ENCODE measurements around the gene RFX4.

GRCh38 chr12:106743270-106743988 is 160.6 kb downstream of the RFX4 start:
- TF ChIP-seq, protein P1, sequence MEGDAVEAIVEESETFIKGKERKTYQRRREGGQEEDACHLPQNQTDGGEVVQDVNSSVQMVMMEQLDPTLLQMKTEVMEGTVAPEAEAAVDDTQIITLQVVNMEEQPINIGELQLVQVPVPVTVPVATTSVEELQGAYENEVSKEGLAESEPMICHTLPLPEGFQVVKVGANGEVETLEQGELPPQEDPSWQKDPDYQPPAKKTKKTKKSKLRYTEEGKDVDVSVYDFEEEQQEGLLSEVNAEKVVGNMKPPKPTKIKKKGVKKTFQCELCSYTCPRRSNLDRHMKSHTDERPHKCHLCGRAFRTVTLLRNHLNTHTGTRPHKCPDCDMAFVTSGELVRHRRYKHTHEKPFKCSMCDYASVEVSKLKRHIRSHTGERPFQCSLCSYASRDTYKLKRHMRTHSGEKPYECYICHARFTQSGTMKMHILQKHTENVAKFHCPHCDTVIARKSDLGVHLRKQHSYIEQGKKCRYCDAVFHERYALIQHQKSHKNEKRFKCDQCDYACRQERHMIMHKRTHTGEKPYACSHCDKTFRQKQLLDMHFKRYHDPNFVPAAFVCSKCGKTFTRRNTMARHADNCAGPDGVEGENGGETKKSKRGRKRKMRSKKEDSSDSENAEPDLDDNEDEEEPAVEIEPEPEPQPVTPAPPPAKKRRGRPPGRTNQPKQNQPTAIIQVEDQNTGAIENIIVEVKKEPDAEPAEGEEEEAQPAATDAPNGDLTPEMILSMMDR (IDR thresholded peaks at IDR 0.05): no peak
- TF ChIP-seq EZH2phosphoT487 (IDR thresholded peaks at IDR 0.05) (no peak), EZH2 (IDR thresholded peaks at IDR 0.05) (no peak)

Data from neural progenitor cell (in vitro differentiated cells).